AG04449 (cell line): ENCODE data around the gene LRRC4C.

ENCODE experiments used
- CTCF ChIA-PET: fragments of 350-600 bp; formaldehyde crosslinking; extraction: SDS; loops from one replicate; lab custom pipeline; 2021; ENCODE audit warnings: antibody characterized with exemption; lab: Yijun Ruan, JAX
- POLR2A ChIA-PET: fragments of 400-600, 350-600 bp; formaldehyde crosslinking; extraction: SDS; loops from one replicate; lab custom pipeline; 2020; ENCODE audit warnings: antibody characterized with exemption, inconsistent platforms; lab: Yijun Ruan, JAX
- DNase-seq: peaks from one replicate; pipeline ENCODE4 v3.0.0-alpha.2; 2010; ENCODE audit warnings: low read depth, low spot score
- H3K4me3 ChIP-seq: 2 replicates; pipeline ENCODE4 v1.5.1; 2011; ENCODE audit warnings: low read depth, mild to moderate bottlenecking, control low read depth, low read length
- TF ChIP-seq, protein P1 (sequence below): IDR thresholded peaks from one replicate; pipeline ENCODE4 v1.5.1; 2011; ENCODE audit warnings: mild to moderate bottlenecking, moderate library complexity, low read length, control low read depth, inconsistent platforms; ENCODE audit not compliant: insufficient read depth; ENCODE audit errors: missing control alignments

The LRRC4C gene

GRCh38 chr11:41316751-41317150 lies 142.7 kb downstream of the LRRC4C start:
- ChIA-PET CTCF (no interaction called here), POLR2A (no interaction called here)
- DNase-seq: no peak
- no peak overlapping the region for H3K4me3 ChIP-seq
- TF ChIP-seq, protein P1, sequence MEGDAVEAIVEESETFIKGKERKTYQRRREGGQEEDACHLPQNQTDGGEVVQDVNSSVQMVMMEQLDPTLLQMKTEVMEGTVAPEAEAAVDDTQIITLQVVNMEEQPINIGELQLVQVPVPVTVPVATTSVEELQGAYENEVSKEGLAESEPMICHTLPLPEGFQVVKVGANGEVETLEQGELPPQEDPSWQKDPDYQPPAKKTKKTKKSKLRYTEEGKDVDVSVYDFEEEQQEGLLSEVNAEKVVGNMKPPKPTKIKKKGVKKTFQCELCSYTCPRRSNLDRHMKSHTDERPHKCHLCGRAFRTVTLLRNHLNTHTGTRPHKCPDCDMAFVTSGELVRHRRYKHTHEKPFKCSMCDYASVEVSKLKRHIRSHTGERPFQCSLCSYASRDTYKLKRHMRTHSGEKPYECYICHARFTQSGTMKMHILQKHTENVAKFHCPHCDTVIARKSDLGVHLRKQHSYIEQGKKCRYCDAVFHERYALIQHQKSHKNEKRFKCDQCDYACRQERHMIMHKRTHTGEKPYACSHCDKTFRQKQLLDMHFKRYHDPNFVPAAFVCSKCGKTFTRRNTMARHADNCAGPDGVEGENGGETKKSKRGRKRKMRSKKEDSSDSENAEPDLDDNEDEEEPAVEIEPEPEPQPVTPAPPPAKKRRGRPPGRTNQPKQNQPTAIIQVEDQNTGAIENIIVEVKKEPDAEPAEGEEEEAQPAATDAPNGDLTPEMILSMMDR: no peak

DNA sequence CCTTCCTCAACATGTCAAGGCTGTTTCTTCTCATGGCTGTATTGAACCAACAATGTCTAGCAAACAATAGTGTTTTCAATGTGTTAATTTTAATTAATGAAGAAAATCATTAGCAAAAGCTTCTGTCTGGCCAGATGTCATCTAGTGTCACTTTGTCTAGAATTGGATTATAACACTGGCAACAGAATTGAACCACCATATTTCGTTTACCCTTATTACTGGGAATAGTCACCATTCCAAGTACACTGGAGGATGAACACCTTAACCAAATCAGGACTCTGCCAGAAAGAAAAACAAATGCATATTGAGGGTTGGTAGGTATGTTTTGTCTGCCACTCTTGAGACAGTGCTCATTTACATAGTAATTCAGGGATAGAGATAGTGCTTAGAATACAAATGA lies 146.2 kb downstream of the LRRC4C start:
- ChIA-PET POLR2A (no interaction called here), CTCF (no interaction called here)
- TF ChIP-seq, protein P1: no peak
- no peak overlapping the region for H3K4me3 ChIP-seq
- DNase-seq: no peak

- DNase-seq: no peak
- ChIA-PET CTCF (no interaction called here), POLR2A (no interaction called here)
- H3K4me3 ChIP-seq: no peak overlapping the region
- TF ChIP-seq, protein P1: no peak
Measured at GRCh38 chr11:41309716-41310115, 149.7 kb downstream of the LRRC4C start.

- H3K4me3 ChIP-seq: no peak overlapping the region
- TF ChIP-seq, protein P1: no peak
- ChIA-PET POLR2A (no interaction called here), CTCF (no interaction called here)
- no peak for DNase-seq
Measured at GRCh38 chr11:41309111-41309522, 150.3 kb downstream of the LRRC4C start.

DNA sequence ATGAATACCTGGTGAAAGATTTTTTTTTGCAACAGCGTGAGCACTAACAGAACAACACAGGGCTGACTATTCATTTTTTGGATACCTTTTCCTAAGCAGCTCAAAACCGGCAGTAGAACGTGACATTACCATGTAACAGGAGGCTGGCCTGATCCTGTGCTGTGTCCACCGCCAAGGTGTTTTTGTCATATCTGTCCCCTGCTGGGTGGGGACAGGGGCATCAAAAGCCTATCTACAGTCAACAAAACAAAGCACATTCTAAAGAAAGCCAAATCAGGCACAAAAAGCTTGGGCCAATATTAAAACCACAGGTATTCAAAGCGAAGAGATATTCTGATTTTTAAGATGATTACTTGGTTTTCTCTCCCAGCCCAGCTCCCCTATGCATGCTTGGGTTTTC lies 151.2 kb downstream of the LRRC4C start:
- no peak for DNase-seq
- CTCF ChIA-PET: no interaction called here
- POLR2A ChIA-PET: no interaction called here
- no peak overlapping the region for H3K4me3 ChIP-seq
- TF ChIP-seq, protein P1: no peak

GRCh38 chr11:41307296-41308080 lies 152.0 kb downstream of the LRRC4C start:
- POLR2A ChIA-PET: no interaction called here
- TF ChIP-seq, protein P1: no peak
- CTCF ChIA-PET: no interaction called here
- H3K4me3 ChIP-seq: no peak overlapping the region
- no peak for DNase-seq
